Immature natural killer cell (primary cell): ENCODE data around the gene CLDN9. TPM values are rescaled to one million over a fixed set of nuclear protein-coding genes. Genes with fewer than 3 reads are reported as not detected.

Experiments
- DNase-seq, 3 donors: peaks; one replicate each; pipeline ENCODE4 v3.0.0; 2022; ENCODE audit warnings: mixed read lengths in 1 of 3
- H3K27ac Mint-ChIP-seq, 6 donors: one replicate each; pipeline ENCODE4 v1.8.0; 2020; ENCODE audit warnings: mixed read lengths in 6 of 6, mild to moderate bottlenecking in 5 of 6, inconsistent platforms in 4 of 6, moderate library complexity in 3 of 6
- H3K27me3 Mint-ChIP-seq, 3 donors: one replicate each; pipeline ENCODE4 v1.8.0; 2020 to 2021; ENCODE audit warnings: low read depth in 3 of 3, mild to moderate bottlenecking in 3 of 3, mixed read lengths in 3 of 3, moderate library complexity in 3 of 3, inconsistent platforms in 1 of 3
- H3K36me3 Mint-ChIP-seq, 3 donors: one replicate each; pipeline ENCODE4 v1.8.0; 2020; ENCODE audit warnings: mixed read lengths in 3 of 3, inconsistent platforms in 2 of 3, mild to moderate bottlenecking in 2 of 3
- H3K4me1 Mint-ChIP-seq, 2 donors: one replicate each; pipeline ENCODE4 v1.8.0; 2020; ENCODE audit warnings: inconsistent platforms in 2 of 2, mild to moderate bottlenecking in 2 of 2, mixed read lengths in 2 of 2, moderate library complexity in 1 of 2
- H3K4me3 Mint-ChIP-seq, 5 donors: one replicate each; pipeline ENCODE4 v1.8.0; 2020; ENCODE audit warnings: mild to moderate bottlenecking in 5 of 5, mixed read lengths in 5 of 5, inconsistent platforms in 3 of 5, moderate library complexity in 3 of 5
- H3K9me3 Mint-ChIP-seq, 6 donors: one replicate each; pipeline ENCODE4 v1.8.0; 2020; ENCODE audit warnings: mild to moderate bottlenecking in 6 of 6, mixed read lengths in 6 of 6, inconsistent platforms in 4 of 6, moderate library complexity in 3 of 6
- polyA plus RNA-seq, 3 donors: library from polyadenylated mRNA; unstranded; fragments of 300-500 nt; fragmentation: Illumina TruSeq; gene quantifications; one replicate each; pipeline ENCODE4 v1.2.3, GENCODE V29; 2021

Gene CLDN9
- polyA plus RNA-seq, 3 donors from 2014 or later, result not detected

GRCh38 chr16:2979669-2980226 lies 33.0 kb upstream of the CLDN9 start:
- Mint-ChIP-seq H3K4me1 (peaks cover 15 to 18% of the 10 kb centered on the region in 2 donors), H3K36me3 (no peaks in the 10 kb centered on the region), H3K27me3 (peaks cover 2 to 6% (median 3%) of the 10 kb centered on the region in 3 donors), H3K27ac (no peak overlapping the region), H3K9me3 (no peaks in the 10 kb centered on the region), H3K4me3 (peak overlapping the region in 4 of 5 donors; percentile 38 to 58 (median 53))
- DNase-seq, result no peak

- no peaks in the 10 kb centered on the region for H3K9me3 Mint-ChIP-seq
Observed at GRCh38 chr16:2980227-2981176, 32.2 kb upstream of the CLDN9 start, which contains the start of gene PKMYT1. Gene PKMYT1, minus strand, starts transcription at chr16:2980446. Its CDS starts 789 bp downstream, at chr16:2979657.

GRCh38 chr16:2981177-2981898 lies 31.4 kb upstream of the CLDN9 start:
- Mint-ChIP-seq H3K4me3 (peak overlapping the region; percentile 78 to 89 (median 83)), H3K9me3 (no peaks in the 10 kb centered on the region), H3K36me3 (no peaks in the 10 kb centered on the region), H3K27ac (peak overlapping the region; percentile 56 to 85 (median 77)), H3K4me1 (peaks cover 15 to 18% of the 10 kb centered on the region in 2 donors), H3K27me3 (peaks cover 2 to 6% (median 3%) of the 10 kb centered on the region in 3 donors)
- DNase-seq, result no peak

More at GRCh38 chr16:2980227-2981176, 32.2 kb upstream of the CLDN9 start, which contains the start of gene PKMYT1:
- Mint-ChIP-seq H3K27me3 (peaks cover 2 to 6% (median 3%) of the 10 kb centered on the region in 3 donors), H3K4me1 (peaks cover 15 to 18% of the 10 kb centered on the region in 2 donors), H3K36me3 (no peaks in the 10 kb centered on the region), H3K4me3 (peak within 1 kb of the TSS; percentile 78 to 89 (median 83)), H3K27ac (peak within 1 kb of the TSS; percentile 67 to 85 (median 76))
- peak; percentile 95 to 96 (median 96) for DNase-seq

- peaks cover 15 to 18% of the 10 kb centered on the region in 2 donors for H3K4me1 Mint-ChIP-seq
- peak overlapping the region in 5 of 6 donors; percentile 29 to 85 (median 73) for H3K27ac Mint-ChIP-seq
- H3K36me3 Mint-ChIP-seq, result no peaks in the 10 kb centered on the region
- H3K4me3 Mint-ChIP-seq, result peak overlapping the region; percentile 78 to 89 (median 83)
- H3K9me3 Mint-ChIP-seq, result no peaks in the 10 kb centered on the region
- H3K27me3 Mint-ChIP-seq, result peaks cover 2 to 6% (median 3%) of the 10 kb centered on the region in 3 donors
- DNase-seq, result no peak
Observed at GRCh38 chr16:2981899-2982250, 30.8 kb upstream of the CLDN9 start.

- Mint-ChIP-seq H3K27me3 (peaks cover 2 to 6% (median 3%) of the 10 kb centered on the region in 3 donors), H3K4me1 (peaks cover 15 to 18% of the 10 kb centered on the region in 2 donors), H3K4me3 (peak overlapping the region in 4 of 5 donors; percentile 38 to 89 (median 68)), H3K36me3 (no peaks in the 10 kb centered on the region), H3K9me3 (no peaks in the 10 kb centered on the region), H3K27ac (peak overlapping the region in 1 of 6 donors; percentile 13)
- DNase-seq, result no peak
Observed at GRCh38 chr16:2982402-2982801, 30.3 kb upstream of the CLDN9 start.

- H3K4me1 Mint-ChIP-seq, result peaks cover 15 to 18% of the 10 kb centered on the region in 2 donors
- DNase-seq, result peak; percentile 50 to 55 (median 53)
- H3K4me3 Mint-ChIP-seq, result peak overlapping the region in 4 of 5 donors; percentile 32 to 71 (median 51)
- no peaks in the 10 kb centered on the region for H3K36me3 Mint-ChIP-seq
- no peaks in the 10 kb centered on the region for H3K9me3 Mint-ChIP-seq
- H3K27ac Mint-ChIP-seq, result no peak overlapping the region
- peaks cover 2 to 6% (median 3%) of the 10 kb centered on the region in 3 donors for H3K27me3 Mint-ChIP-seq
Observed at GRCh38 chr16:2983706-2984136, 29.0 kb upstream of the CLDN9 start.

- DNase-seq, result no peak
- Mint-ChIP-seq H3K9me3 (no peaks in the 10 kb centered on the region), H3K27me3 (peaks cover 1 to 6% (median 2%) of the 10 kb centered on the region in 3 donors), H3K27ac (no peak overlapping the region), H3K4me3 (no peak overlapping the region), H3K36me3 (no peaks in the 10 kb centered on the region), H3K4me1 (peaks cover 15 to 18% of the 10 kb centered on the region in 2 donors)
Observed at GRCh38 chr16:2985462-2985861, 27.3 kb upstream of the CLDN9 start.

- no peak overlapping the region for H3K27ac Mint-ChIP-seq
Observed at GRCh38 chr16:2985893-2986355, 26.8 kb upstream of the CLDN9 start.

GRCh38 chr16:2986623-2987188 lies 26.0 kb upstream of the CLDN9 start:
- no peak for DNase-seq
- Mint-ChIP-seq H3K9me3 (no peaks in the 10 kb centered on the region), H3K4me1 (peaks cover 8 to 9% of the 10 kb centered on the region in 2 donors), H3K27me3 (peaks cover 1 to 2% (median 1%) of the 10 kb centered on the region in 3 donors), H3K36me3 (no peaks in the 10 kb centered on the region), H3K27ac (no peak overlapping the region), H3K4me3 (no peak overlapping the region)

More at GRCh38 chr16:2985893-2986355, 26.8 kb upstream of the CLDN9 start:
- Mint-ChIP-seq H3K4me3 (no peak overlapping the region), H3K36me3 (no peaks in the 10 kb centered on the region), H3K27me3 (peaks cover 1 to 4% (median 2%) of the 10 kb centered on the region in 3 donors), H3K9me3 (no peaks in the 10 kb centered on the region), H3K4me1 (peaks cover 15% of the 10 kb centered on the region in 2 donors)
- no peak for DNase-seq

- Mint-ChIP-seq H3K9me3 (no peaks in the 10 kb centered on the region), H3K27ac (no peak overlapping the region), H3K4me1 (peaks cover 3 to 6% of the 10 kb centered on the region in 2 donors), H3K4me3 (no peak overlapping the region), H3K27me3 (peaks cover 0 to 1% (median 1%) of the 10 kb centered on the region in 3 donors), H3K36me3 (no peaks in the 10 kb centered on the region)
- DNase-seq, result no peak
Observed at GRCh38 chr16:2987286-2987685, 25.4 kb upstream of the CLDN9 start.

GRCh38 chr16:2987833-2988232 lies 24.9 kb upstream of the CLDN9 start:
- no peaks in the 10 kb centered on the region for H3K9me3 Mint-ChIP-seq
- H3K4me1 Mint-ChIP-seq, result peaks cover 0 to 4% of the 10 kb centered on the region in 2 donors
- no peak overlapping the region for H3K4me3 Mint-ChIP-seq
- H3K36me3 Mint-ChIP-seq, result no peaks in the 10 kb centered on the region
- H3K27ac Mint-ChIP-seq, result no peak overlapping the region
- H3K27me3 Mint-ChIP-seq, result no peaks in the 10 kb centered on the region
- no peak for DNase-seq

GRCh38 chr16:2988590-2989099 lies 24.1 kb upstream of the CLDN9 start:
- no peak for DNase-seq
- H3K4me1 Mint-ChIP-seq, result peaks cover 0 to 4% of the 10 kb centered on the region in 2 donors
- H3K27ac Mint-ChIP-seq, result no peak overlapping the region
- H3K27me3 Mint-ChIP-seq, result no peaks in the 10 kb centered on the region
- no peaks in the 10 kb centered on the region for H3K36me3 Mint-ChIP-seq
- H3K9me3 Mint-ChIP-seq, result no peaks in the 10 kb centered on the region
- H3K4me3 Mint-ChIP-seq, result no peak overlapping the region

GRCh38 chr16:2990891-2991290 lies 21.8 kb upstream of the CLDN9 start:
- Mint-ChIP-seq H3K4me3 (no peak overlapping the region), H3K27ac (no peak overlapping the region), H3K27me3 (no peaks in the 10 kb centered on the region), H3K4me1 (no peaks in the 10 kb centered on the region), H3K9me3 (no peaks in the 10 kb centered on the region), H3K36me3 (no peaks in the 10 kb centered on the region)
- DNase-seq, result no peak
